SH-SY5Y (cell line): ENCODE data around the gene ATP9B.

Experiments used
- GATA2 ChIP-seq: IDR thresholded peaks from 2 replicates; pipeline ENCODE4 v1.6.1; 2011; ENCODE audit warnings: mild to moderate bottlenecking, low read depth, low read length
- GATA3 ChIP-seq: IDR thresholded peaks from 2 replicates; pipeline ENCODE4 v1.6.1; 2011; ENCODE audit warnings: low read depth, mild to moderate bottlenecking, low read length, moderate library complexity

Gene ATP9B

DNA sequence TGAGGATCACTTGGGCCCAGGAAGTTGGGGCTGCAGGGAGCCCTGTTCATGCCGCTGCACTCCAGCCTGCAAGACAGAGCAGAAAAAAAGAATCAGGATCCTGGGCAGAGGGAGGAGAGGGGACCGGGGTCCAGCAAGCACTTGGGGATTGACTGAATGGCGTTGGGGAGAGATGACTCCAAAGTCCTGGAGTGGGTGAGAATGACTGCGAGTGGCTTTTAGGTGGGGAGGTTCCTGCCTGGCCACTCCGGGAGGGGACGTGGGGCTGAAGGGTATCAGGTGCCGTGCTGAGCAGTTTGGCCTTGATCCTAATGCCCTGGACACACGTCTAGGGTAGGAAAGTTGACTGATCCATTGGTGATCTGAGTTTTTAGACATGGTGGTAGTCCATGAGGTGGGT, 323.0 kb downstream of the ATP9B start:
- TF ChIP-seq GATA3 = no peak
- TF ChIP-seq GATA2 = no peak

- no peak for TF ChIP-seq GATA3
- no peak for TF ChIP-seq GATA2
These were observed 324.0 kb downstream of the ATP9B start for GRCh38 chr18:79393181-79393634.

GRCh38 chr18:79393635-79394533, 324.7 kb downstream of the ATP9B start:
- no peak for TF ChIP-seq GATA3
- TF ChIP-seq GATA2 = no peak

DNA sequence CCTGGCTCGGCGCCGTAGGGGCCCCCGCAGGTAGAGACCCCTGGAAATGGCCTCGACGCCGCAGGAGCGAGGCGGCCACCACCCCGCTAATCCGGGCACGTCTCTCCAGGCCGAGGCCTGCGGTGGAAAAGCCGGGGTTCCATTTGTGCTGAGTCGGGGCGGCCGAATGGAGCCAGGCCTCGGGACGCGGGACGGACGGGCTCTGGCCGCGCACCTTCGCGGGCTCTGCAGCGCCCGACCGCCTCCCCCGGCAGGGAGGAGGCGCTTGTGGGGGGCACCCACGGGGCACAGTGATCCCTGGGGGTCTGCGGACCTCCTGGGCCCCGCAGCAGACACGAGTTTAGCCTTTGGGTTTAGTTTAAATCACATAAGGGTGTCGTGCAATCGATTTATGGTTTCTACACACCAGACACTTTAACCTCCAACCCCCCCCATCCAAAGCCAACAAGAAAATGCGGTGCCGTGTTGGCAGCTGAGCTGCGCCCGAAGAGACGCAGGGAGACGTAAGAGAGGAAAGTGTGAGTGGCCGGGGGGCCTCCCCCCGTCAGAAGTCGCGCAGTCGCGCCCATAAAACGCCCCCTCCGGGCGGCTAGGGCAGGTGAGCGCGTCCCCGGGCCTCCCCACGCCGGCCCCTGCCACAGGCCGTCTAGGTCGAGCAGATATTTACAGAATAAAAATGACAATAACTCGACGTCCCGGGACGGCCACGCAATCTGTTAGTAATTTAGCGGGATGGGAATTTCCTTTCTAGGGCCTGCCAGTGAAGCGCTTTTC, 325.5 kb downstream of the ATP9B start:
- TF ChIP-seq GATA3 (no peak), GATA2 (no peak)

GRCh38 chr18:79395308-79395640, 326.1 kb downstream of the ATP9B start:
- TF ChIP-seq GATA2 = no peak
- TF ChIP-seq GATA3 = no peak

DNA sequence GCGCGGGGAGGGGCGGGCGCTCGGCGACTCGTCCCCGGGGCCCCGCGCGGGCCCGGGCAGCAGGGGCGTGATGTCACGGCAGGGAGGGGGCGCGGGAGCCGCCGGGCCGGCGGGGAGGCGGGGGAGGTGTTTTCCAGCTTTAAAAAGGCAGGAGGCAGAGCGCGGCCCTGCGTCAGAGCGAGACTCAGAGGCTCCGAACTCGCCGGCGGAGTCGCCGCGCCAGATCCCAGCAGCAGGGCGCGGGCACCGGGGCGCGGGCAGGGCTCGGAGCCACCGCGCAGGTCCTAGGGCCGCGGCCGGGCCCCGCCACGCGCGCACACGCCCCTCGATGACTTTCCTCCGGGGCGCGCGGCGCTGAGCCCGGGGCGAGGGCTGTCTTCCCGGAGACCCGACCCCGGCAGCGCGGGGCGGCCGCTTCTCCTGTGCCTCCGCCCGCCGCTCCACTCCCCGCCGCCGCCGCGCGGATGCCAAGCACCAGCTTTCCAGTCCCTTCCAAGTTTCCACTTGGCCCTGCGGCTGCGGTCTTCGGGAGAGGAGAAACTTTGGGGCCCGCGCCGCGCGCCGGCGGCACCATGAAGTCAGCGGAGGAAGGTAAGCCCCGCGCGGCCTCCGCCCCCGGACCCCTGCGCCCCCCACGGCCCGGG, 326.7 kb downstream of the ATP9B start, which contains the start of gene NFATC1:
Gene NFATC1 (plus strand): TSS at position 170 of the 644 bp plus-strand sequence. CDS start 295 bp downstream, at position 465.
- TF ChIP-seq GATA2 = no peak
- no peak for TF ChIP-seq GATA3

DNA sequence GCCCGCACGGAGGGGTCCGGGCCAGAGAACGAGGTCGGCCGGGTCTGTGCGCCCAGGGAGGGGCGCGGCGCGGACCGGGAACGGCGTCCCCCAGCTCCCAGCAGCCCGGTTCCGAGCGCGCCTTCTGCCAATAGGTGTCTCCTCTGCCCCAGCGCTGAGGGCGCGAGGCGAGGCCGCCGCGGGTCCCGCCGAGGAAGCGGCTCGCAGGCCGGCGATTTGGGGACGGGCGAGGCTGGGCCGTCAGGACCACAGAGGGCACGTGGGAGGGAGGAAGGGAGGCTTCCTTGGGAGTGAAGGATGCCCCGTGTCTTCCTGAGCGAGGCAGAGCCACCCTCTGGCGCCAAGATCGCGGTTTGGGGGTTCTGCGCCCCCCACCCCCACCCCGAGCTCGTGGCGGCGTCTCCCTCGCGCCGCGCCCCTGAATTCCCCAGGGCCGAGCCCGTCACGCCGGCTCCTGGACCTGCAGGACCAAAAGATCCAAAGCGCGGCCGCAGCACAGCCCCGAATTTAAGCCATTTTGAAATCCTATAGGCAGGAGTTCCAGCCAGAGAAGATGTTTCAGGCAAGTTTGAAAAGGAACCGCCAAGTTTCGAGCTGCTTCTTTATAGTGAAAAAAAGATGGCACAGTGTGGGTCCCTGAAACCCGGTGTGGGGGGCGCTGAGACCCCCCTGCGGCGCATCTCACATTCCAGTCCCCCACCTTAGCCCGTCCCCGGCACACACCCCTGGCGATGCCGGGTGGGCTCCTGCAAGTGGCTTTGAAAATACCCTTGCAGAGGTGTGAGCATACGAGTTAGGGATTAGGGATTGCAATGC, 327.4 kb downstream of the ATP9B start:
- TF ChIP-seq GATA2 = no peak

DNA sequence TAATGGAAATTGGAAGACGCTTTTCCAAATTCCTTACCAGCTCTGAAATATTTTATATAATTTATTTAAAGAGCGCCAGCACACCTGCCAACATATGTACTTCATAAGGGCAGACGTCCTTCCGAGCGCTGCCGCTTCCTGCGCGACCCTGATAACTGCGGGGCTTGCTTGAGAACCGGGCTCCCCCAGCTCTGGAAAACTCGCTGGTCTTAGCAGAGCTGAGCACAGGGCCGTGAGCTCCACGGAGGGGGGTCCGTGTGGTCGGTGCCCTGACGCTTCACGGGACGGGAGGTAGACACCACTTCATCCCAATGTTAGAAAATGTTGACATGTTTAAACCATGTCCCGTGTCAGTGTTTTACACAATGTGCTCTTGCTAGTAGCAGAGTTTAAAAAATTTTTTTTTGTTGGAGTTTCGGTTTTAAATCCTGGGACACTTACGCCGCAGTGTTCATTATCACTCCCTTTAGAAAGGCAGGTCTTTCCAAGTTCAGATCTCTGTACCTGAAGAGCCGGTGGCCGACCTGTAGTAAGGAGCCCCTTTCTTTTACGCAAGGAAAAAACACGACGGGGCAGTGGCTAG, 328.1 kb downstream of the ATP9B start:
- TF ChIP-seq GATA2 = no peak
- TF ChIP-seq GATA3 = no peak

GRCh38 chr18:79397830-79398761, 328.9 kb downstream of the ATP9B start:
- TF ChIP-seq GATA3 (no peak), GATA2 (no peak)

DNA sequence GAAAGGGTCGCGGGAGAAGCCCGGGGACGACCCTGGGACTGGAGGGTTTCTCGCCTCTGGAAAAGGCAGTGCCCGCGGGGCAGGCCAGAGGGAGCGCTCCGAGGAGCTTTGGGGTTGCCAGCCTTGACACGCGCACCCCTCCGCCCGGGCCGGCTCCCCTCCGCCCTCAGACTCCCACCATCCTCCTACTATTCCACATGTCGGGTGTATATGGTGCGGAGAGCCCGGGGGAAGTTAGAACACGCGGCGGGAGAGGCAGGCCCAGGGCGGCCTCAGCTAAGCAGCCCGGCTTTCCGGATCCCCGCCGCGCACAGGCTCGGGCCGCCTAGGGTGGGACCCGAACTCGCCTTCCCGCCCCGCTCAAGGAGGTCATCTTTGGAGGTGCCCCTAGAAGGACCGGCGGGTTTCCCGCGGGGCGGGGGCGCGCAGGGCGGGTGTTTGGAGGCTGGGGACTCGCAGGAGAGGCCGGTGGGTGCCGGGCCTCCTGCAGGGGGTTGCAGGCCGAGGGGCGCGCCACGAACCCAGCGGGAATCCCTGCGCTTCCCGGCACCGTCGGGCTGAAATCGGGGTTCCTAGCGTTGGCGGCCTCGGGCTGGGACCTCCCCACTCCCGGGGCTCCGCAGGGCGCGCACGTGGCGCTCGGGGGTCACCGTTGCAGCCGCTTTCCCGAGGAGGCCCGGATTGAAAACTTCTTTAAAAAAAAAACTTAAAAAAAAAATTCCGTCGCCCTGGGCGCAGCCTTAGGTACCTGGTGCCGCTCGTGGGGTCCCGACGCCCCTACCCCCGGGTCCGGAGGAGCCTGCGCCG, 330.3 kb downstream of the ATP9B start:
- TF ChIP-seq GATA2 (no peak), GATA3 (no peak)

- TF ChIP-seq GATA2 = no peak
- TF ChIP-seq GATA3 = no peak
These were observed 330.9 kb downstream of the ATP9B start for GRCh38 chr18:79400091-79400590.
